GM12872 (cell line): ENCODE data around the gene GAGE12G.
"Not testable (repeated sequence)": the region's sequence is repeated elsewhere in the genome, so short reads cannot be mapped to it uniquely, and the experiment has no call there.

Source experiments
- TF ChIP-seq, protein P1 (sequence below): IDR thresholded peaks from 3 replicates; pipeline ENCODE4 v1.5.1; 2011; ENCODE audit warnings: low read depth, mild to moderate bottlenecking, low read length, moderate library complexity; ENCODE audit not compliant: insufficient read depth

GAGE12G gene, protein sequence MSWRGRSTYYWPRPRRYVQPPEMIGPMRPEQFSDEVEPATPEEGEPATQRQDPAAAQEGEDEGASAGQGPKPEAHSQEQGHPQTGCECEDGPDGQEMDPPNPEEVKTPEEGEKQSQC

DNA sequence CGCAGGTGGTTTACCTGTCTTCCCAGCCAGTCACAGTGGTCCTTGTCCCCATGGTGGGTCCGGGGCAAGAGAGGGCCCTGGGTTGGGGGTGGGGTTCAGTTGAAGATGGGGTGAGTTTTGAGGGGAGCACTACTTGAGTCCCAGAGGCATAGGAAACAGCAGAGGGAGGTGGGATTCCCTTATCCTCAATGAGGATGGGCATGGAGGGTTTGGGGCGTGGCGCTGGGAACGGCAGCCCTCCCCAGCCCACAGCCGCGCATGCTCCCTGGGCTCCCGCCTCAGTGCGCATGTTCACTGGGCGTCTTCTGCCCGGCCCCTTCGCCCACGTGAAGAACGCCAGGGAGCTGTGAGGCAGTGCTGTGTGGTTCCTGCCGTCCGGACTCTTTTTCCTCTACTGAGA is at the start of gene GAGE12G:
Gene GAGE12G (plus strand): TSS at position 301 of the 400 bp plus-strand sequence. CDS start 1,155 bp downstream, outside the sequence.
- TF ChIP-seq, protein P1, sequence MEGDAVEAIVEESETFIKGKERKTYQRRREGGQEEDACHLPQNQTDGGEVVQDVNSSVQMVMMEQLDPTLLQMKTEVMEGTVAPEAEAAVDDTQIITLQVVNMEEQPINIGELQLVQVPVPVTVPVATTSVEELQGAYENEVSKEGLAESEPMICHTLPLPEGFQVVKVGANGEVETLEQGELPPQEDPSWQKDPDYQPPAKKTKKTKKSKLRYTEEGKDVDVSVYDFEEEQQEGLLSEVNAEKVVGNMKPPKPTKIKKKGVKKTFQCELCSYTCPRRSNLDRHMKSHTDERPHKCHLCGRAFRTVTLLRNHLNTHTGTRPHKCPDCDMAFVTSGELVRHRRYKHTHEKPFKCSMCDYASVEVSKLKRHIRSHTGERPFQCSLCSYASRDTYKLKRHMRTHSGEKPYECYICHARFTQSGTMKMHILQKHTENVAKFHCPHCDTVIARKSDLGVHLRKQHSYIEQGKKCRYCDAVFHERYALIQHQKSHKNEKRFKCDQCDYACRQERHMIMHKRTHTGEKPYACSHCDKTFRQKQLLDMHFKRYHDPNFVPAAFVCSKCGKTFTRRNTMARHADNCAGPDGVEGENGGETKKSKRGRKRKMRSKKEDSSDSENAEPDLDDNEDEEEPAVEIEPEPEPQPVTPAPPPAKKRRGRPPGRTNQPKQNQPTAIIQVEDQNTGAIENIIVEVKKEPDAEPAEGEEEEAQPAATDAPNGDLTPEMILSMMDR = not testable (repeated sequence)

DNA sequence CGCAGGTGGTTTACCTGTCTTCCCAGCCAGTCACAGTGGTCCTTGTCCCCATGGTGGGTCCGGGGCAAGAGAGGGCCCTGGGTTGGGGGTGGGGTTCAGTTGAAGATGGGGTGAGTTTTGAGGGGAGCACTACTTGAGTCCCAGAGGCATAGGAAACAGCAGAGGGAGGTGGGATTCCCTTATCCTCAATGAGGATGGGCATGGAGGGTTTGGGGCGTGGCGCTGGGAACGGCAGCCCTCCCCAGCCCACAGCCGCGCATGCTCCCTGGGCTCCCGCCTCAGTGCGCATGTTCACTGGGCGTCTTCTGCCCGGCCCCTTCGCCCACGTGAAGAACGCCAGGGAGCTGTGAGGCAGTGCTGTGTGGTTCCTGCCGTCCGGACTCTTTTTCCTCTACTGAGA is 38.3 kb upstream of the GAGE12G start, which contains the start of gene GAGE12C:
Gene GAGE12C (plus strand): TSS at position 301 of the 400 bp plus-strand sequence. CDS start 1,155 bp downstream, outside the sequence.
- TF ChIP-seq, protein P1 = not testable (repeated sequence)

DNA sequence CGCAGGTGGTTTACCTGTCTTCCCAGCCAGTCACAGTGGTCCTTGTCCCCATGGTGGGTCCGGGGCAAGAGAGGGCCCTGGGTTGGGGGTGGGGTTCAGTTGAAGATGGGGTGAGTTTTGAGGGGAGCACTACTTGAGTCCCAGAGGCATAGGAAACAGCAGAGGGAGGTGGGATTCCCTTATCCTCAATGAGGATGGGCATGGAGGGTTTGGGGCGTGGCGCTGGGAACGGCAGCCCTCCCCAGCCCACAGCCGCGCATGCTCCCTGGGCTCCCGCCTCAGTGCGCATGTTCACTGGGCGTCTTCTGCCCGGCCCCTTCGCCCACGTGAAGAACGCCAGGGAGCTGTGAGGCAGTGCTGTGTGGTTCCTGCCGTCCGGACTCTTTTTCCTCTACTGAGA is 28.8 kb upstream of the GAGE12G start, which contains the start of gene GAGE12D:
Gene GAGE12D (plus strand): TSS at position 301 of the 400 bp plus-strand sequence. CDS start 1,155 bp downstream, outside the sequence.
- TF ChIP-seq, protein P1 = not testable (repeated sequence)

DNA sequence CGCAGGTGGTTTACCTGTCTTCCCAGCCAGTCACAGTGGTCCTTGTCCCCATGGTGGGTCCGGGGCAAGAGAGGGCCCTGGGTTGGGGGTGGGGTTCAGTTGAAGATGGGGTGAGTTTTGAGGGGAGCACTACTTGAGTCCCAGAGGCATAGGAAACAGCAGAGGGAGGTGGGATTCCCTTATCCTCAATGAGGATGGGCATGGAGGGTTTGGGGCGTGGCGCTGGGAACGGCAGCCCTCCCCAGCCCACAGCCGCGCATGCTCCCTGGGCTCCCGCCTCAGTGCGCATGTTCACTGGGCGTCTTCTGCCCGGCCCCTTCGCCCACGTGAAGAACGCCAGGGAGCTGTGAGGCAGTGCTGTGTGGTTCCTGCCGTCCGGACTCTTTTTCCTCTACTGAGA is 19.2 kb upstream of the GAGE12G start, which contains the start of gene GAGE12E:
Gene GAGE12E (plus strand): TSS at position 301 of the 400 bp plus-strand sequence. CDS start 1,155 bp downstream, outside the sequence.
- TF ChIP-seq, protein P1 = not testable (repeated sequence)

DNA sequence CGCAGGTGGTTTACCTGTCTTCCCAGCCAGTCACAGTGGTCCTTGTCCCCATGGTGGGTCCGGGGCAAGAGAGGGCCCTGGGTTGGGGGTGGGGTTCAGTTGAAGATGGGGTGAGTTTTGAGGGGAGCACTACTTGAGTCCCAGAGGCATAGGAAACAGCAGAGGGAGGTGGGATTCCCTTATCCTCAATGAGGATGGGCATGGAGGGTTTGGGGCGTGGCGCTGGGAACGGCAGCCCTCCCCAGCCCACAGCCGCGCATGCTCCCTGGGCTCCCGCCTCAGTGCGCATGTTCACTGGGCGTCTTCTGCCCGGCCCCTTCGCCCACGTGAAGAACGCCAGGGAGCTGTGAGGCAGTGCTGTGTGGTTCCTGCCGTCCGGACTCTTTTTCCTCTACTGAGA is 9.7 kb upstream of the GAGE12G start, which contains the start of gene GAGE12F:
Gene GAGE12F (plus strand): TSS at position 301 of the 400 bp plus-strand sequence. CDS start 1,155 bp downstream, outside the sequence.
- TF ChIP-seq, protein P1 = not testable (repeated sequence)

DNA sequence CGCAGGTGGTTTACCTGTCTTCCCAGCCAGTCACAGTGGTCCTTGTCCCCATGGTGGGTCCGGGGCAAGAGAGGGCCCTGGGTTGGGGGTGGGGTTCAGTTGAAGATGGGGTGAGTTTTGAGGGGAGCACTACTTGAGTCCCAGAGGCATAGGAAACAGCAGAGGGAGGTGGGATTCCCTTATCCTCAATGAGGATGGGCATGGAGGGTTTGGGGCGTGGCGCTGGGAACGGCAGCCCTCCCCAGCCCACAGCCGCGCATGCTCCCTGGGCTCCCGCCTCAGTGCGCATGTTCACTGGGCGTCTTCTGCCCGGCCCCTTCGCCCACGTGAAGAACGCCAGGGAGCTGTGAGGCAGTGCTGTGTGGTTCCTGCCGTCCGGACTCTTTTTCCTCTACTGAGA is 9.4 kb downstream of the GAGE12G start, which contains the start of gene GAGE12H:
Gene GAGE12H (plus strand): TSS at position 301 of the 400 bp plus-strand sequence. CDS start 1,155 bp downstream, outside the sequence.
- TF ChIP-seq, protein P1 = not testable (repeated sequence)

DNA sequence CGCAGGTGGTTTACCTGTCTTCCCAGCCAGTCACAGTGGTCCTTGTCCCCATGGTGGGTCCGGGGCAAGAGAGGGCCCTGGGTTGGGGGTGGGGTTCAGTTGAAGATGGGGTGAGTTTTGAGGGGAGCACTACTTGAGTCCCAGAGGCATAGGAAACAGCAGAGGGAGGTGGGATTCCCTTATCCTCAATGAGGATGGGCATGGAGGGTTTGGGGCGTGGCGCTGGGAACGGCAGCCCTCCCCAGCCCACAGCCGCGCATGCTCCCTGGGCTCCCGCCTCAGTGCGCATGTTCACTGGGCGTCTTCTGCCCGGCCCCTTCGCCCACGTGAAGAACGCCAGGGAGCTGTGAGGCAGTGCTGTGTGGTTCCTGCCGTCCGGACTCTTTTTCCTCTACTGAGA is 19.0 kb downstream of the GAGE12G start, which contains the start of gene GAGE2A:
Gene GAGE2A (plus strand): TSS at position 301 of the 400 bp plus-strand sequence. CDS start 1,155 bp downstream, outside the sequence.
- TF ChIP-seq, protein P1 = not testable (repeated sequence)
